ENCODE results near the gene CLIP2. TPM values are rescaled to one million over a fixed set of nuclear protein-coding genes. Genes with fewer than 3 reads are reported as not detected.
A peak's percentile ranks its signal among the peaks of the same experiment; 100 is the strongest.

Gene CLIP2
- total RNA-seq, 1 experiment from 2014 or later = 37.9 TPM

DNA sequence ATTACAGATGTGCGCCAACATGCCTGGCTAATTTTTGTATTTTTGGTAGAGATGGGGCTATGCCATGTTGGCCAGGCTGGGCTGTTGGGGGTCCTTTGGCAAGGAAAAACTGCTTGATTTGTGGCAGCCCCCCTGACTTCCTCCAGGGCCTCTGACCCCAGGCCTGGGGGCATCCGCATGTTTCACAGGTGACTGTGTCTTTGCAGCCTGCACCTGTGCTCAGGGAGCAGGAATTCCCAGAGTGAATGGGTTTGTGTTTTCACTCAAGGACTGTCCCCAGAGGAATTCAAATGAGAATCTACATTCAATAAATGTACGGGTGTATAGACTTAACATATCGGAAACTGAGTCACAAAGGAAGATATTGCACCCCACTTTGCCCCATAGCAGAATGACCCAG lies 11.6 kb upstream of the CLIP2 start:
- no peak overlapping the region for H3K4me2 ChIP-seq
- H3K27me3 ChIP-seq (ENCODE audit: insufficient read depth, low read depth) = no peaks in the 10 kb centered on the region
- H3F3A ChIP-seq (ENCODE audit: insufficient read depth, low read depth) = peaks cover 46% of the 10 kb centered on the region
- no peaks in the 10 kb centered on the region for H3K36me3 ChIP-seq (ENCODE audit: low read depth)
- no peaks in the 10 kb centered on the region for H4K20me1 ChIP-seq (ENCODE audit: insufficient read depth)
- intact Hi-C loops (cut with micrococcal nuclease; ENCODE audit: unreplicated experiment) = no loop called here
- H3K9me3 ChIP-seq (ENCODE audit: insufficient read depth, low read depth) = no peaks in the 10 kb centered on the region
- ChIA-PET CTCF (no interaction called here), POLR2A (ENCODE audit: unreplicated experiment) (no interaction called here)
- H3K4me3 ChIP-seq = no peak overlapping the region
- H3K9me2 ChIP-seq (ENCODE audit: insufficient read depth) = no peaks in the 10 kb centered on the region
- H3K79me2 ChIP-seq (ENCODE audit: low read depth) = no peaks in the 10 kb centered on the region
- no peak for DNase-seq
- H3K4me1 ChIP-seq (replicated peaks; ENCODE audit: insufficient read depth) = peaks cover 39% of the 10 kb centered on the region
- TF ChIP-seq EZH2 (IDR thresholded peaks at IDR 0.05; ENCODE audit: low read depth) = no peak
- TF ChIP-seq, protein P1, sequence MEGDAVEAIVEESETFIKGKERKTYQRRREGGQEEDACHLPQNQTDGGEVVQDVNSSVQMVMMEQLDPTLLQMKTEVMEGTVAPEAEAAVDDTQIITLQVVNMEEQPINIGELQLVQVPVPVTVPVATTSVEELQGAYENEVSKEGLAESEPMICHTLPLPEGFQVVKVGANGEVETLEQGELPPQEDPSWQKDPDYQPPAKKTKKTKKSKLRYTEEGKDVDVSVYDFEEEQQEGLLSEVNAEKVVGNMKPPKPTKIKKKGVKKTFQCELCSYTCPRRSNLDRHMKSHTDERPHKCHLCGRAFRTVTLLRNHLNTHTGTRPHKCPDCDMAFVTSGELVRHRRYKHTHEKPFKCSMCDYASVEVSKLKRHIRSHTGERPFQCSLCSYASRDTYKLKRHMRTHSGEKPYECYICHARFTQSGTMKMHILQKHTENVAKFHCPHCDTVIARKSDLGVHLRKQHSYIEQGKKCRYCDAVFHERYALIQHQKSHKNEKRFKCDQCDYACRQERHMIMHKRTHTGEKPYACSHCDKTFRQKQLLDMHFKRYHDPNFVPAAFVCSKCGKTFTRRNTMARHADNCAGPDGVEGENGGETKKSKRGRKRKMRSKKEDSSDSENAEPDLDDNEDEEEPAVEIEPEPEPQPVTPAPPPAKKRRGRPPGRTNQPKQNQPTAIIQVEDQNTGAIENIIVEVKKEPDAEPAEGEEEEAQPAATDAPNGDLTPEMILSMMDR (conservative IDR thresholded peaks at IDR 0.05) = no peak
- BruUV-seq (replicated peaks) = no TSS peak
- H3K27ac ChIP-seq = no peak overlapping the region
- no peak overlapping the region for H2AFZ ChIP-seq

DNA sequence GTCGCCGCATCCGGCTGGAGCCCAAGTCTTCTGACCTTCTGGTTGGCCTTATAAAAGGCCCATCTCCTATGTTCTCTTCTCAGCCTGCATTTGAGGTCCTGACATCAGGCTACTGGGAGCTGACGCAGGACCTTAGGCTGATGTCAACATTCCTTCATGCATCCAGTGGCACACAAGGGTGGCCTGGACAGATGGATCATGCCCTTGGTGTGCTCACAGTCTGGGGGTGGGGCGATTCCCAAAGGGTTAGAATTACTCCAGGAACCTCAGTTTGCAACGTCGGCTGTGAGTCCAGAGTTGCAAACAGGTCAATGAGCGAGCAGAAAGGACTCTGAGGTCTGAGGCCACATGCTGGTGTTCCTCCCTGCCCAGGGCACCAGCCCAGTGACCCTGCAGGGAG lies 8.2 kb upstream of the CLIP2 start:
- DNase-seq = no peak
- CTCF ChIA-PET = no interaction called here
- Histone ChIP-seq H3K4me3 (no peak overlapping the region), H3K9me3 (ENCODE audit: insufficient read depth, low read depth) (no peaks in the 10 kb centered on the region), H2AFZ (no peak overlapping the region), H3K4me2 (peak overlapping the region; percentile 72; the same call in 1 of the 2 replicates), H3K4me1 (replicated peaks; ENCODE audit: insufficient read depth) (peaks cover 41% of the 10 kb centered on the region), H3K36me3 (ENCODE audit: low read depth) (no peaks in the 10 kb centered on the region), H3K27me3 (ENCODE audit: insufficient read depth, low read depth) (no peaks in the 10 kb centered on the region), H4K20me1 (ENCODE audit: insufficient read depth) (no peaks in the 10 kb centered on the region), H3K79me2 (ENCODE audit: low read depth) (no peaks in the 10 kb centered on the region), H3F3A (ENCODE audit: insufficient read depth, low read depth) (peaks cover 36% of the 10 kb centered on the region), H3K27ac (peak overlapping the region; percentile 91), H3K9me2 (ENCODE audit: insufficient read depth) (no peaks in the 10 kb centered on the region)
- intact Hi-C loops (cut with micrococcal nuclease; ENCODE audit: unreplicated experiment) = no loop called here
- no TSS peak for BruUV-seq (replicated peaks)
- TF ChIP-seq EZH2 (IDR thresholded peaks at IDR 0.05; ENCODE audit: low read depth) = no peak
- TF ChIP-seq, protein P1 (conservative IDR thresholded peaks at IDR 0.05) = no peak
- POLR2A ChIA-PET (ENCODE audit: unreplicated experiment) = interaction anchor here (0.6 kb wide), 1 partner anchor 74 kb away, joined by 15 read pairs; no protein-coding TSS in a partner anchor

DNA sequence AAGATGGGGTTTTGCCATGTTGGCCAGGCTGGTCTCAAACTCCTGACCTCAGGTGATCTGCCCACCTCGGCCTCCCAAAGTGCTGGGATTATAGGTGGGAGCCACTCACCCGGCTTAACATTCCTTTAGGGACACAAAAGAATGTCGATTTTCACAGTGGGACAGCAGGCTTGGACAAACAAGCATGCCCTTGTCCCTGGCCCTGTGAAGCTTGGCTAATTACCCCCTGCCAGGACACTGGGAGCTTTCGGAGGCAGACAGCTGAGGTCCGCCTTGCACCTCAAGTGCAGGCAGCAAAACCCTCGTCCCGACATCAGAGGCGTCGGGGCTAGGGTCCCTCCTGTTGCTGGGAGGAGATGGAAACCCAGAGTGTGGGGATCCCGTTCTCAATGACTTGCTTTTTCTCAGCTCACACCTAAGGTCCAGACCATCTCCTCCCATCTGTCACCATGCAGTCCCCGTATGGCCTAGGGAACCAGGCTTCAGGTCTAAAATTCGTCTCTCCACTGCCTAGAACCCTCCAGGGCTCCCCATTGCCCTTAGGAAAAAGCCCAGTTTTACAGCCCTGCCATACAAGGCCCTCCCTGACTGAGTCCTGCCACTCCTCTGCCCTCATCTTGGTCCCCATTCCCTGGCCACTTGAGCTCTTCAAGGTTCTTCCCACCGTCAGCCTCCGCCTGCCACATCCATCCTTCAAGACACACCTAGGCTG lies 6.3 kb upstream of the CLIP2 start:
- no peaks in the 10 kb centered on the region for H4K20me1 ChIP-seq (ENCODE audit: insufficient read depth)
- ChIA-PET POLR2A (ENCODE audit: unreplicated experiment) (interaction anchor here (0.6 kb wide), 1 partner anchor 82 kb away, joined by 7 read pairs; no protein-coding TSS in a partner anchor), CTCF (no interaction called here)
- intact Hi-C loops (cut with micrococcal nuclease; ENCODE audit: unreplicated experiment) = no loop called here
- H3K4me3 ChIP-seq = no peak overlapping the region
- H3K9me3 ChIP-seq (ENCODE audit: insufficient read depth, low read depth) = no peaks in the 10 kb centered on the region
- H2AFZ ChIP-seq = no peak overlapping the region
- no TSS peak for BruUV-seq (replicated peaks)
- H3K36me3 ChIP-seq (ENCODE audit: low read depth) = no peaks in the 10 kb centered on the region
- H3K79me2 ChIP-seq (ENCODE audit: low read depth) = no peaks in the 10 kb centered on the region
- no peak for TF ChIP-seq EZH2 (IDR thresholded peaks at IDR 0.05; ENCODE audit: low read depth)
- TF ChIP-seq, protein P1 (conservative IDR thresholded peaks at IDR 0.05) = no peak
- no peak overlapping the region for H3K4me2 ChIP-seq
- no peaks in the 10 kb centered on the region for H3K27me3 ChIP-seq (ENCODE audit: insufficient read depth, low read depth)
- no peaks in the 10 kb centered on the region for H3K9me2 ChIP-seq (ENCODE audit: insufficient read depth)
- no peak for DNase-seq
- H3K4me1 ChIP-seq (replicated peaks; ENCODE audit: insufficient read depth) = peaks cover 54% of the 10 kb centered on the region
- H3F3A ChIP-seq (ENCODE audit: insufficient read depth, low read depth) = peaks cover 43% of the 10 kb centered on the region
- no peak overlapping the region for H3K27ac ChIP-seq

Data from PC-9 (cell line).